Measurements from ENCODE around the gene LRRN2.

DNA sequence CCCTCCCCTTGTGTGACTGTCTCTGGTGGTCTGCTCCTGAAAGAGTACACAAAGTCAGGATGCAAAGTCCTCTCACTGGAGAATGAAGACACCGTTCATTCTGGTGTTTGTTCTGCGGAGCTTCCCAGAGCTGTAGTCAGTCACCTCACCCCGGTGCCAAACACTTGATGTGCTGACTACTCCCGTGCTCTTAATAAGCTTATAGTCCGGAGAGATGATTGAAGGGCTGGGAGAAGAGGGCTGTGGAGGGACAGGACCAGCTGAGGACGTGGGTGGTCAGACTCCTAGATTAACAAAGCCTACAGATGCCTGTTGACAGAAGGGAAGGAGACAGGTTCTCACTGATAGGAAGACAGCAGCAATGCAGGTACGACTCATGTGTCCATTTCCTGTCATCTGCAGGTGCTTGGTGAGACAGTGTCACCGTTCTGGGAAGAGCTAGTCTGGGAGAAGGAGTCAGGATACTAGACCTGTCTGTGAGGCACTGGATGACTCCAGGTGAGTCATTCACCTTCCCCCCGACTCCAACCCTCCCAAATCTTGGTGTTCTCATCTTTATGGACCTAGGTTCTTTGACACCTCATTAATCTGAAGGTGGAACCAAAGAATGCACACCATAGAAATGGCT, 40.4 kb upstream of the LRRN2 start:
- TF ChIP-seq, protein P1, sequence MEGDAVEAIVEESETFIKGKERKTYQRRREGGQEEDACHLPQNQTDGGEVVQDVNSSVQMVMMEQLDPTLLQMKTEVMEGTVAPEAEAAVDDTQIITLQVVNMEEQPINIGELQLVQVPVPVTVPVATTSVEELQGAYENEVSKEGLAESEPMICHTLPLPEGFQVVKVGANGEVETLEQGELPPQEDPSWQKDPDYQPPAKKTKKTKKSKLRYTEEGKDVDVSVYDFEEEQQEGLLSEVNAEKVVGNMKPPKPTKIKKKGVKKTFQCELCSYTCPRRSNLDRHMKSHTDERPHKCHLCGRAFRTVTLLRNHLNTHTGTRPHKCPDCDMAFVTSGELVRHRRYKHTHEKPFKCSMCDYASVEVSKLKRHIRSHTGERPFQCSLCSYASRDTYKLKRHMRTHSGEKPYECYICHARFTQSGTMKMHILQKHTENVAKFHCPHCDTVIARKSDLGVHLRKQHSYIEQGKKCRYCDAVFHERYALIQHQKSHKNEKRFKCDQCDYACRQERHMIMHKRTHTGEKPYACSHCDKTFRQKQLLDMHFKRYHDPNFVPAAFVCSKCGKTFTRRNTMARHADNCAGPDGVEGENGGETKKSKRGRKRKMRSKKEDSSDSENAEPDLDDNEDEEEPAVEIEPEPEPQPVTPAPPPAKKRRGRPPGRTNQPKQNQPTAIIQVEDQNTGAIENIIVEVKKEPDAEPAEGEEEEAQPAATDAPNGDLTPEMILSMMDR (IDR thresholded peaks at IDR 0.05; ENCODE audit: poor library complexity, severe bottlenecking) = no peak
- TF ChIP-seq MXI1 (conservative IDR thresholded peaks at IDR 0.05; ENCODE audit: poor library complexity, severe bottlenecking) (no peak), RAD21 (conservative IDR thresholded peaks at IDR 0.05) (no peak), POLR2AphosphoS5 (IDR thresholded peaks at IDR 0.05) (no peak), EZH2 (IDR thresholded peaks at IDR 0.05; ENCODE audit: borderline replicate concordance, insufficient read depth, low read length, poor library complexity, severe bottlenecking) (no peak), EP300 (conservative IDR thresholded peaks at IDR 0.05; ENCODE audit: poor library complexity, severe bottlenecking) (no peak)
- TF ChIP-seq, protein P2, sequence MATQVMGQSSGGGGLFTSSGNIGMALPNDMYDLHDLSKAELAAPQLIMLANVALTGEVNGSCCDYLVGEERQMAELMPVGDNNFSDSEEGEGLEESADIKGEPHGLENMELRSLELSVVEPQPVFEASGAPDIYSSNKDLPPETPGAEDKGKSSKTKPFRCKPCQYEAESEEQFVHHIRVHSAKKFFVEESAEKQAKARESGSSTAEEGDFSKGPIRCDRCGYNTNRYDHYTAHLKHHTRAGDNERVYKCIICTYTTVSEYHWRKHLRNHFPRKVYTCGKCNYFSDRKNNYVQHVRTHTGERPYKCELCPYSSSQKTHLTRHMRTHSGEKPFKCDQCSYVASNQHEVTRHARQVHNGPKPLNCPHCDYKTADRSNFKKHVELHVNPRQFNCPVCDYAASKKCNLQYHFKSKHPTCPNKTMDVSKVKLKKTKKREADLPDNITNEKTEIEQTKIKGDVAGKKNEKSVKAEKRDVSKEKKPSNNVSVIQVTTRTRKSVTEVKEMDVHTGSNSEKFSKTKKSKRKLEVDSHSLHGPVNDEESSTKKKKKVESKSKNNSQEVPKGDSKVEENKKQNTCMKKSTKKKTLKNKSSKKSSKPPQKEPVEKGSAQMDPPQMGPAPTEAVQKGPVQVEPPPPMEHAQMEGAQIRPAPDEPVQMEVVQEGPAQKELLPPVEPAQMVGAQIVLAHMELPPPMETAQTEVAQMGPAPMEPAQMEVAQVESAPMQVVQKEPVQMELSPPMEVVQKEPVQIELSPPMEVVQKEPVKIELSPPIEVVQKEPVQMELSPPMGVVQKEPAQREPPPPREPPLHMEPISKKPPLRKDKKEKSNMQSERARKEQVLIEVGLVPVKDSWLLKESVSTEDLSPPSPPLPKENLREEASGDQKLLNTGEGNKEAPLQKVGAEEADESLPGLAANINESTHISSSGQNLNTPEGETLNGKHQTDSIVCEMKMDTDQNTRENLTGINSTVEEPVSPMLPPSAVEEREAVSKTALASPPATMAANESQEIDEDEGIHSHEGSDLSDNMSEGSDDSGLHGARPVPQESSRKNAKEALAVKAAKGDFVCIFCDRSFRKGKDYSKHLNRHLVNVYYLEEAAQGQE (IDR thresholded peaks at IDR 0.05; ENCODE audit: borderline replicate concordance) = no peak
